ENCODE data around the gene AHSP.
"Not testable (repeated sequence)": the region's sequence is repeated elsewhere in the genome, so short reads cannot be mapped to it uniquely, and the experiment has no call there.

AHSP gene

GRCh38 chr16:31572821-31573220 lies 45.1 kb downstream of the AHSP start:
- no peak overlapping the region for H3K4me3 ChIP-seq (ENCODE audit: low read depth, low read length)
- DNase-seq (ENCODE audit: low read depth), result no peak
- TF ChIP-seq CTCF (IDR thresholded peaks at IDR 0.05; ENCODE audit: control insufficient read depth, extremely low read depth, insufficient read depth), result no peak

GRCh38 chr16:31574159-31574558 lies 46.5 kb downstream of the AHSP start:
- not testable (repeated sequence) for DNase-seq (ENCODE audit: low read depth); H3K4me3 ChIP-seq (ENCODE audit: low read depth, low read length)

GRCh38 chr16:31577411-31577810 lies 49.7 kb downstream of the AHSP start:
- no peak for DNase-seq (ENCODE audit: low read depth)
- TF ChIP-seq CTCF (IDR thresholded peaks at IDR 0.05; ENCODE audit: control insufficient read depth, extremely low read depth, insufficient read depth), result no peak
- H3K4me3 ChIP-seq (ENCODE audit: low read depth, low read length), result no peak overlapping the region

All from LNCaP clone FGC (cell line).